ENCODE results near the gene CPEB2.

DNA sequence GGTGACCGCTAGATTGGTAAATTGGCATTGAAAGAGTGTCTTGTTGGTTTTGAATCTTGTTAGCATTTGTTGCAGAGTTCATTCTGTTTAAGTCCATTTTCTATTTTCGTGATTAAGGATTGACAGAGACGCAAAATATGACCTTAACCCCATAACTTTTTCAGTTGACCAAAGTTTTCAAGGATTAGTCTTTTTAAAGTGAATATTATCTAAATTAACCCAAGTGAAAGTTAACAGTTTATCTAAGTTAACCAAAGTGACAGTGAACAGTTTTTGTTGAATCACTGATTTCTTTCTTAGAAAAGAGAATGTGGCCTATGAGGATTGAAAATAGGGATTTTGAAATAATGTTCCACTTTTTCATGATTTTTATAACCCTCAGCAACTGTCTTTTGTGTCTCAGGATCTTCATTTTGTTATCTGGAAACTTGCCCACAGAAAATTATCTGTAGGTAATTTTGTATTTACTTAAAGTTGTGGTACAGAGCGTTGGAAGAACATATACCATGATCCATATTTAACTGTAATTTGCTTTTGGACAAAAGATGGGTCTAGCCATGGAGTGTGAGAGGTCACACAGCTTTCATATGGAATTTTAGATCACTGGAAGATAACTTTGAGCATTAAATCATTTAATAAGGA lies 3.3 kb downstream of the CPEB2 start:
- TF ChIP-seq CBX3 (IDR thresholded peaks at IDR 0.05; ENCODE audit: borderline replicate concordance in 1 of 2, low read length in 2 of 2) = no peak
- TF ChIP-seq MCM5 (IDR thresholded peaks at IDR 0.05; ENCODE audit: low read depth) = no peak
- no peak for TF ChIP-seq RFX5 (IDR thresholded peaks at IDR 0.05; ENCODE audit: low read depth, low read length)
- TF ChIP-seq, protein P1, sequence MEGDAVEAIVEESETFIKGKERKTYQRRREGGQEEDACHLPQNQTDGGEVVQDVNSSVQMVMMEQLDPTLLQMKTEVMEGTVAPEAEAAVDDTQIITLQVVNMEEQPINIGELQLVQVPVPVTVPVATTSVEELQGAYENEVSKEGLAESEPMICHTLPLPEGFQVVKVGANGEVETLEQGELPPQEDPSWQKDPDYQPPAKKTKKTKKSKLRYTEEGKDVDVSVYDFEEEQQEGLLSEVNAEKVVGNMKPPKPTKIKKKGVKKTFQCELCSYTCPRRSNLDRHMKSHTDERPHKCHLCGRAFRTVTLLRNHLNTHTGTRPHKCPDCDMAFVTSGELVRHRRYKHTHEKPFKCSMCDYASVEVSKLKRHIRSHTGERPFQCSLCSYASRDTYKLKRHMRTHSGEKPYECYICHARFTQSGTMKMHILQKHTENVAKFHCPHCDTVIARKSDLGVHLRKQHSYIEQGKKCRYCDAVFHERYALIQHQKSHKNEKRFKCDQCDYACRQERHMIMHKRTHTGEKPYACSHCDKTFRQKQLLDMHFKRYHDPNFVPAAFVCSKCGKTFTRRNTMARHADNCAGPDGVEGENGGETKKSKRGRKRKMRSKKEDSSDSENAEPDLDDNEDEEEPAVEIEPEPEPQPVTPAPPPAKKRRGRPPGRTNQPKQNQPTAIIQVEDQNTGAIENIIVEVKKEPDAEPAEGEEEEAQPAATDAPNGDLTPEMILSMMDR (IDR thresholded peaks at IDR 0.05 in 2 of 3, conservative IDR thresholded peaks at IDR 0.05 in 1 of 3; ENCODE audit: insufficient read depth in 2 of 3, low read depth in 1 of 3, low read length in 3 of 3) = no peak
- TF ChIP-seq, protein P2, sequence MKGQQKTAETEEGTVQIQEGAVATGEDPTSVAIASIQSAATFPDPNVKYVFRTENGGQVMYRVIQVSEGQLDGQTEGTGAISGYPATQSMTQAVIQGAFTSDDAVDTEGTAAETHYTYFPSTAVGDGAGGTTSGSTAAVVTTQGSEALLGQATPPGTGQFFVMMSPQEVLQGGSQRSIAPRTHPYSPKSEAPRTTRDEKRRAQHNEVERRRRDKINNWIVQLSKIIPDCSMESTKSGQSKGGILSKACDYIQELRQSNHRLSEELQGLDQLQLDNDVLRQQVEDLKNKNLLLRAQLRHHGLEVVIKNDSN (CRISPR knock-in tag; IDR thresholded peaks at IDR 0.05) = no peak
- TF ChIP-seq HMG20A (CRISPR knock-in tag; conservative IDR thresholded peaks at IDR 0.05) = no peak
- TF ChIP-seq ZNF274 (IDR thresholded peaks at IDR 0.05; ENCODE audit: borderline replicate concordance, low read depth, low read length) = no peak
- TF ChIP-seq ZBTB17 (CRISPR knock-in tag; IDR thresholded peaks at IDR 0.05) = no peak
- TF ChIP-seq POLR2A (conservative IDR thresholded peaks at IDR 0.05) = no peak
- TF ChIP-seq CHD2 (IDR thresholded peaks at IDR 0.05; ENCODE audit: low read depth, low read length) = no peak
- no peak for TF ChIP-seq ZNF263 (CRISPR knock-in tag; IDR thresholded peaks at IDR 0.05; ENCODE audit: borderline replicate concordance)
- no peak for TF ChIP-seq EP400 (IDR thresholded peaks at IDR 0.05)
- TF ChIP-seq ZNF24 (IDR thresholded peaks at IDR 0.05) = no peak
